GM23248 (cell line): ENCODE results near the gene TRMT44. TPM values are rescaled to one million over a fixed set of nuclear protein-coding genes. Genes with fewer than 3 reads are reported as not detected.

Source experiments
- DNase-seq: peaks from one replicate; pipeline ENCODE4 v3.0.0-alpha.2; 2015
- H2AFZ ChIP-seq: fragments of 200-600 bp; sonication (generic); 2 replicates; pipeline ENCODE4 v1.6.1; 2016; ENCODE audit warnings: antibody characterized with exemption
- H3F3A ChIP-seq: fragments of 200-600 bp; sonication (generic); 2 replicates; pipeline ENCODE4 v1.6.1; 2016; ENCODE audit warnings: mild to moderate bottlenecking, antibody characterized with exemption, mixed run types; ENCODE audit not compliant: insufficient read depth
- H3K27ac ChIP-seq: fragments of 200-600 bp; sonication (generic); 2 replicates; pipeline ENCODE4 v1.5.1; 2016; ENCODE audit warnings: mild to moderate bottlenecking
- H3K27me3 ChIP-seq: fragments of 200-600 bp; sonication (generic); replicated peaks from 2 replicates; pipeline ENCODE4 v1.6.1; 2016; ENCODE audit warnings: mild to moderate bottlenecking; ENCODE audit not compliant: insufficient read depth
- H3K36me3 ChIP-seq: fragments of 200-600 bp; sonication (generic); 2 replicates; pipeline ENCODE4 v1.6.1; 2016; ENCODE audit warnings: low read depth, mild to moderate bottlenecking
- H3K4me1 ChIP-seq: fragments of 200-600 bp; sonication (generic); 2 replicates; pipeline ENCODE4 v1.6.1; 2016; ENCODE audit warnings: mild to moderate bottlenecking; ENCODE audit not compliant: insufficient read depth
- H3K4me2 ChIP-seq: fragments of 200-600 bp; sonication (generic); one replicate; pipeline ENCODE4 v1.6.1; 2016; ENCODE audit warnings: mild to moderate bottlenecking; ENCODE audit not compliant: unreplicated experiment
- H3K4me3 ChIP-seq: fragments of 200-600 bp; sonication (generic); 2 replicates; pipeline ENCODE4 v1.5.1; 2016; ENCODE audit warnings: mild to moderate bottlenecking
- H3K79me2 ChIP-seq: fragments of 200-600 bp; sonication (generic); 2 replicates; pipeline ENCODE4 v1.6.1; 2016; ENCODE audit warnings: mild to moderate bottlenecking; ENCODE audit not compliant: insufficient read depth
- H3K9ac ChIP-seq: fragments of 200-600 bp; sonication (generic); 2 replicates; pipeline ENCODE4 v1.6.1; 2016; ENCODE audit warnings: mild to moderate bottlenecking
- H3K9me2 ChIP-seq: fragments of 200-600 bp; sonication (generic); 2 replicates; pipeline ENCODE4 v1.6.1; 2016; ENCODE audit warnings: mixed run types, mild to moderate bottlenecking, moderate library complexity; ENCODE audit not compliant: insufficient read depth
- H3K9me3 ChIP-seq: fragments of 200-600 bp; sonication (generic); one replicate; pipeline ENCODE4 v1.6.1; 2017; ENCODE audit warnings: low read depth
- H4K20me1 ChIP-seq: fragments of 200-600 bp; sonication (generic); 2 replicates; pipeline ENCODE4 v1.6.0; 2016; ENCODE audit not compliant: insufficient read depth
- EZH2 ChIP-seq: fragments of 200-600 bp; sonication (generic); IDR thresholded peaks from 2 replicates; pipeline ENCODE4 v1.6.1; 2018; ENCODE audit warnings: antibody characterized with exemption, mild to moderate bottlenecking; ENCODE audit not compliant: insufficient read depth, poor library complexity, severe bottlenecking
- EZH2phosphoT487 ChIP-seq: fragments of 200-600 bp; sonication (generic); IDR thresholded peaks from 2 replicates; pipeline ENCODE4 v1.6.1; 2018; ENCODE audit warnings: antibody characterized with exemption, moderate library complexity, mild to moderate bottlenecking, low read depth; ENCODE audit not compliant: insufficient read depth
- WGBS, 2 experiments: methylation state at CpG; one replicate each; pipeline ENCODE4 v1.1.6; 2015 to 2017; ENCODE audit warnings: low lambda C conversion rate in 2 of 2, low coverage in 1 of 2; ENCODE audit errors: missing lambda C conversion rate in 2 of 2; 5-methylcytosine and 5-hydroxymethylcytosine counted together
- in situ Hi-C: fragments of 300-500 bp; cut with MboI; formaldehyde crosslinking; loops from 2 replicates; pipeline ENCODE4 v1.15.0; 2020
- polyA plus RNA-seq: library from polyadenylated mRNA; unstranded; fragments of >200 nt; fragmentation: Nextera tagmentation; extraction: Ambion mirVana; gene quantifications from 2 replicates; pipeline ENCODE4 v1.2.1, GENCODE V29; 2016
- total RNA-seq: library from RNA; depleted of rRNA; stranded (reverse); fragments of >200 nt; shearing (Covaris generic); gene quantifications from 2 replicates; pipeline ENCODE4 v1.2.3, GENCODE V29; 2014

Gene TRMT44
- total and polyA plus RNA-seq, 2 experiments from 2014 or later = 4.1 to 12.0 TPM

DNA sequence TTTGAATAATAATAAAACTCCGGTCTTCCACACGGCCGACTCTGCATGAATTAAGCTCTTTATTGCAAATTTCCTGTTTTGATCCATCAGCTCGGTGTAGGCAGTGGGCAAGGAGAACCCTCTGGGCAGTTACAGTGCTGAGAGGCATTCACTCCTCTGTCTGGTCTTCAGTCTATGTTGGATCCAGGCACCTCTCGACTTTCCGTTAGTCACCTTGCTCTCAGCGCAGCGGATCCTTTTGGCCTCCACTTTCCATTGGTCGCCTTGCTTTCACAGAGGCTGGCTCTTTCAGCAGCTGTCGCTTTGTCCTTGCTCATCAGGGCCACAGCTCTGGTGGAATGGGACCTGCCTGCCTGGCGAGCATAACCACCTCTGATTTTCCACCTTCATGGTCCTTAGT lies 52.9 kb downstream of the TRMT44 start:
- Histone ChIP-seq H3K4me2 (no peak overlapping the region), H4K20me1 (no peaks in the 10 kb centered on the region), H3K27me3 (no peaks in the 10 kb centered on the region), H3F3A (no peaks in the 10 kb centered on the region), H3K27ac (no peak overlapping the region), H3K9me3 (no peaks in the 10 kb centered on the region), H3K79me2 (no peaks in the 10 kb centered on the region), H2AFZ (no peak overlapping the region), H3K9ac (no peak overlapping the region), H3K4me1 (no peaks in the 10 kb centered on the region), H3K9me2 (no peaks in the 10 kb centered on the region), H3K36me3 (no peaks in the 10 kb centered on the region), H3K4me3 (no peak overlapping the region)
- no peak for DNase-seq
- WGBS, 2 experiments = 68 to 70% methylated on average over 11 of the region's 11 CpGs
- TF ChIP-seq EZH2 (no peak), EZH2phosphoT487 (no peak)
- in situ Hi-C loops = no loop called here

- no peaks in the 10 kb centered on the region for H3K36me3 ChIP-seq
- H3F3A ChIP-seq = no peaks in the 10 kb centered on the region
- H3K79me2 ChIP-seq = no peaks in the 10 kb centered on the region
- no peaks in the 10 kb centered on the region for H3K9me2 ChIP-seq
- DNase-seq = no peak
- no peak overlapping the region for H3K4me3 ChIP-seq
- in situ Hi-C loops = no loop called here
- 48 to 62% methylated on average over 3 of the region's 3 CpGs for WGBS, 2 experiments
- H3K27me3 ChIP-seq = no peaks in the 10 kb centered on the region
- TF ChIP-seq EZH2 (no peak), EZH2phosphoT487 (no peak)
- no peak overlapping the region for H3K4me2 ChIP-seq
- no peak overlapping the region for H2AFZ ChIP-seq
- no peaks in the 10 kb centered on the region for H3K4me1 ChIP-seq
- no peaks in the 10 kb centered on the region for H4K20me1 ChIP-seq
- no peak overlapping the region for H3K9ac ChIP-seq
- no peaks in the 10 kb centered on the region for H3K9me3 ChIP-seq
- H3K27ac ChIP-seq = no peak overlapping the region
Observed at GRCh38 chr4:8494218-8494617, 53.6 kb downstream of the TRMT44 start.

DNA sequence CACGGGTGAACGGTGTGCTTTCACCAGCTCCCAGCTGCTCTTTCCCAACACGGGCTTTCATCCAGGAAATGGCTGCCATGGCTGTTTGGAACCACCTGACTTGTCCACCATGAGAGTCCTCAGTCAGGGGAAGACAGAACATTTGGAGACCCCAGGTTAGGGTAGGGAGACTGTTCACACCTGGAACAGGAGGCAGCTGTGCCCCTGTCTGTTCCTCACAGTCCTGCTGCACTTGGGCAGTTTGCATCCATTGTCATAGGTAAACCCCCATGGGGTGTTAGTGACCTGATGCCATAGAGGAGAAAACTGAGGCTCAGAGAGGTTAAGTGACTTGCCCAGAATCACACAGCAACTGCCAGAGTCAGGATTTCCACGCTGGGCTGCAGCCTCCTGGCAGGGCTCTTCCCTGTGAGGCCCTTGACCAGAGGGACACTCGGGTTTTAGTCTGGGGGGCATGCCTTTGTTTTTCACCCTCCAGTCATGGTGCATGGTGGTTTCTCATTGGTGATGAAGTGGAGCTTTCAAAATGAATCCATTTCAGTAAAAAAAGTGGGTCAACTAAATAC lies 54.5 kb downstream of the TRMT44 start:
- H3K9ac ChIP-seq = no peak overlapping the region
- H3K27ac ChIP-seq = no peak overlapping the region
- H3K4me3 ChIP-seq = no peak overlapping the region
- no peaks in the 10 kb centered on the region for H3F3A ChIP-seq
- no peaks in the 10 kb centered on the region for H3K27me3 ChIP-seq
- no peaks in the 10 kb centered on the region for H3K4me1 ChIP-seq
- H3K36me3 ChIP-seq = no peaks in the 10 kb centered on the region
- no peak overlapping the region for H3K4me2 ChIP-seq
- no peaks in the 10 kb centered on the region for H3K79me2 ChIP-seq
- 56 to 60% methylated on average over 5 of the region's 5 CpGs for WGBS, 2 experiments
- H4K20me1 ChIP-seq = no peaks in the 10 kb centered on the region
- no peaks in the 10 kb centered on the region for H3K9me2 ChIP-seq
- DNase-seq = no peak
- no peak overlapping the region for H2AFZ ChIP-seq
- in situ Hi-C loops = no loop called here
- TF ChIP-seq EZH2 (no peak), EZH2phosphoT487 (no peak)
- no peaks in the 10 kb centered on the region for H3K9me3 ChIP-seq

DNA sequence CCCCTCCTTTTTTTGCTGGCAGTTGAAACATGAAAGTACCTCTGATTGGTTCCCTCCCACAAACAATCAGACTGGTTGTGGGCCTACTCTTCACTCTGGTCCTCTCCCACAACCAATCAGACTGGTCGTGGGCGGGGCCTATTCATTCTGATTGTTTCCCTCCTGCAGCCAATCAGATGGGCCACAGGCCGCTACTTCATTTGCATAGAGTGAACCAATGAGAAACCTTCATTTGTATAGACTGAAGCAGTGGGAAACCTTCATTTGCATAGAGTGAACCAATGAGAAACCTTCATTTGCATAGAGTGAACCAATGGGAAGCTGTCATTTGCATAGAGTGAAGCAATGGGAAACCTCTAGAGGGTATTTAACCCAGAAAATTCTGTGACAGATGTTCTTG lies 55.2 kb downstream of the TRMT44 start:
- Histone ChIP-seq H2AFZ (no peak overlapping the region), H3K27me3 (no peaks in the 10 kb centered on the region), H3K27ac (no peak overlapping the region), H3F3A (no peaks in the 10 kb centered on the region), H3K9ac (no peak overlapping the region), H3K9me2 (no peaks in the 10 kb centered on the region), H3K4me1 (no peaks in the 10 kb centered on the region), H4K20me1 (no peaks in the 10 kb centered on the region), H3K36me3 (no peaks in the 10 kb centered on the region), H3K79me2 (no peaks in the 10 kb centered on the region), H3K9me3 (no peaks in the 10 kb centered on the region), H3K4me2 (no peak overlapping the region), H3K4me3 (no peak overlapping the region)
- 40 to 47% methylated on average over 3 of the region's 3 CpGs for WGBS, 2 experiments
- in situ Hi-C loops = no loop called here
- TF ChIP-seq EZH2phosphoT487 = no peak
- TF ChIP-seq EZH2 = no peak
- no peak for DNase-seq

GRCh38 chr4:8497762-8498161 lies 57.2 kb downstream of the TRMT44 start:
- no peaks in the 10 kb centered on the region for H3K79me2 ChIP-seq
- H3K4me1 ChIP-seq = no peaks in the 10 kb centered on the region
- no peaks in the 10 kb centered on the region for H4K20me1 ChIP-seq
- H3K4me3 ChIP-seq = no peak overlapping the region
- no peak for DNase-seq
- no peaks in the 10 kb centered on the region for H3F3A ChIP-seq
- in situ Hi-C loops = no loop called here
- 52 to 55% methylated on average over 3 of the region's 3 CpGs for WGBS, 2 experiments
- TF ChIP-seq EZH2 = no peak
- no peak for TF ChIP-seq EZH2phosphoT487
- no peak overlapping the region for H3K9ac ChIP-seq
- H3K27me3 ChIP-seq = no peaks in the 10 kb centered on the region
- H3K27ac ChIP-seq = no peak overlapping the region
- H3K4me2 ChIP-seq = no peak overlapping the region
- no peaks in the 10 kb centered on the region for H3K36me3 ChIP-seq
- H2AFZ ChIP-seq = no peak overlapping the region
- H3K9me2 ChIP-seq = no peaks in the 10 kb centered on the region
- H3K9me3 ChIP-seq = no peaks in the 10 kb centered on the region
